Measurements from ENCODE around the gene ARFIP1.
"Not testable (repeated sequence)": the region's sequence is repeated elsewhere in the genome, so short reads cannot be mapped to it uniquely, and the experiment has no call there.

Gene ARFIP1

GRCh38 chr4:152843481-152844090, 63.8 kb downstream of the ARFIP1 start:
- DNase-seq (ENCODE audit: low spot score), result no peak

GRCh38 chr4:152847376-152847775, 67.6 kb downstream of the ARFIP1 start:
- no peak for DNase-seq (ENCODE audit: low spot score)

GRCh38 chr4:152848508-152848907, 68.8 kb downstream of the ARFIP1 start:
- DNase-seq (ENCODE audit: low spot score), result no peak

GRCh38 chr4:152849350-152849749, 69.6 kb downstream of the ARFIP1 start:
- no peak for DNase-seq (ENCODE audit: low spot score)

- no peak for DNase-seq (ENCODE audit: low spot score)
Measured at GRCh38 chr4:152850377-152850776, 70.6 kb downstream of the ARFIP1 start.

GRCh38 chr4:152851226-152851625, 71.5 kb downstream of the ARFIP1 start:
- no peak for DNase-seq (ENCODE audit: low spot score)

GRCh38 chr4:152853293-152853692, 73.5 kb downstream of the ARFIP1 start:
- no peak for DNase-seq (ENCODE audit: low spot score)

- DNase-seq (ENCODE audit: low spot score), result not testable (repeated sequence)
Measured at GRCh38 chr4:152854016-152854415, 74.3 kb downstream of the ARFIP1 start.

- DNase-seq (ENCODE audit: low spot score), result no peak
Measured at GRCh38 chr4:152856960-152857359, 77.2 kb downstream of the ARFIP1 start.

GRCh38 chr4:152858934-152859333, 79.2 kb downstream of the ARFIP1 start:
- no peak for DNase-seq (ENCODE audit: low spot score)

- DNase-seq (ENCODE audit: low spot score), result no peak
Measured at GRCh38 chr4:152860046-152860445, 80.3 kb downstream of the ARFIP1 start.

- DNase-seq (ENCODE audit: low spot score), result no peak
Measured at GRCh38 chr4:152862608-152863007, 82.9 kb downstream of the ARFIP1 start.

- no peak for DNase-seq (ENCODE audit: low spot score)
Measured at GRCh38 chr4:152864361-152864760, 84.6 kb downstream of the ARFIP1 start.

- DNase-seq (ENCODE audit: low spot score), result not testable (repeated sequence)
Measured at GRCh38 chr4:152866432-152866993, 86.8 kb downstream of the ARFIP1 start.

- no peak for DNase-seq (ENCODE audit: low spot score)
Measured at GRCh38 chr4:152870606-152871005, 90.9 kb downstream of the ARFIP1 start.

GRCh38 chr4:152875261-152875660, 95.5 kb downstream of the ARFIP1 start:
- no peak for DNase-seq (ENCODE audit: low spot score)

- no peak for DNase-seq (ENCODE audit: low spot score)
Measured at GRCh38 chr4:152877868-152878267, 98.1 kb downstream of the ARFIP1 start.

- DNase-seq (ENCODE audit: low spot score), result no peak
Measured at GRCh38 chr4:152880263-152880662, 100.5 kb downstream of the ARFIP1 start.

GRCh38 chr4:152881974-152882373, 102.2 kb downstream of the ARFIP1 start:
- DNase-seq (ENCODE audit: low spot score), result no peak

GRCh38 chr4:152885185-152885584, 105.4 kb downstream of the ARFIP1 start:
- DNase-seq (ENCODE audit: low spot score), result no peak

GRCh38 chr4:152886201-152886600, 106.4 kb downstream of the ARFIP1 start:
- no peak for DNase-seq (ENCODE audit: low spot score)

GRCh38 chr4:152887981-152888380, 108.2 kb downstream of the ARFIP1 start:
- no peak for DNase-seq (ENCODE audit: low spot score)

GRCh38 chr4:152892974-152893373, 113.2 kb downstream of the ARFIP1 start:
- no peak for DNase-seq (ENCODE audit: low spot score)

GRCh38 chr4:152894673-152895072, 114.9 kb downstream of the ARFIP1 start:
- no peak for DNase-seq (ENCODE audit: low spot score)
